Measurements from ENCODE around the gene ACIN1. TPM values are rescaled to one million over a fixed set of nuclear protein-coding genes. Genes with fewer than 3 reads are reported as not detected.

The ACIN1 gene
- total RNA-seq, 1 donor from 2014 or later: 161 TPM

- intact Hi-C loops (cut with DNase I): no loop called here
- Histone ChIP-seq H3K4me1 (peaks cover 13% of the 10 kb centered on the region), H3K36me3 (no peaks in the 10 kb centered on the region), H3K4me3 (no peak overlapping the region), H3K27me3 (no peaks in the 10 kb centered on the region), H3K9me3 (no peaks in the 10 kb centered on the region), H3K27ac (no peak overlapping the region)
- ATAC-seq (no peak), DNase-seq (no peak)
- no peak for TF ChIP-seq CTCF (IDR thresholded peaks at IDR 0.05)
These were observed 22.6 kb upstream of the ACIN1 start for GRCh38 chr14:23117371-23118020.

GRCh38 chr14:23115918-23116317, 21.0 kb upstream of the ACIN1 start:
- Histone ChIP-seq H3K4me1 (peaks cover 13% of the 10 kb centered on the region), H3K36me3 (no peaks in the 10 kb centered on the region), H3K27ac (no peak overlapping the region), H3K4me3 (no peak overlapping the region), H3K9me3 (no peaks in the 10 kb centered on the region), H3K27me3 (no peaks in the 10 kb centered on the region)
- no peak for ATAC-seq
- TF ChIP-seq CTCF (IDR thresholded peaks at IDR 0.05): no peak
- no peak for DNase-seq
- intact Hi-C loops (cut with DNase I): no loop called here

DNA sequence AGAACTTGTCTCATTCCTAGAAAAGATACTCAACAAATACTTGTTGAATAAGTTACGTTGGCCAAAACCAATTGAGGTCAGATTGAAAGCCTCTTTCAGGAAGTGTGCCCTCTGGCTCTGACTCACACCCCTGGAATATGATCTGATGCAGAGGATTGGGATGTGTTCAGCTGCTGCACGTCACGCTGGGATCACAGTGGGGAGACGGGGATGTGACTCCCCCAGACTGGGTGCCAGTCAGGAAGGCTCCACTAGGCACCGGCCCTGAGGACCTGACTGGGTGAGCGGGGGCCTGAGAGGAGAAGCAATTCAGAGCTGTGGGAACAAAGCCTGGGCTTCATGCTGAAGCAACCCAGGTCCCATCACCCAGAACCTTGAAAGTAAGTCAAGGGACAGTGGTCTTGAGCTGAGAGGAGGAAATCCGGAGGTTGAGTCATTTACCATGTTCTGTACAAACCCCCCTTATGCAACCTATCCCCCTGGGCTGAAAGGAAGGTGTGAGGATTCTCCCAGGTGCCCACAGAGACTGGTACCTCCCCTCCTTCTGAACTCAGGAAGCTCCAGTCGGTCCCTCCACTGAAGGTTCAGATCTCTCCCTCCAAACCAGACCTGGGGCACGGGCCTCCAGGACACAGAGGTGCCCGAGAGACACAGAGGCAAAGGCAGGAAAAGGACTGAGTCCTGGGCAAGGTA, 20.2 kb upstream of the ACIN1 start:
- no peak for TF ChIP-seq CTCF (IDR thresholded peaks at IDR 0.05)
- Histone ChIP-seq H3K4me3 (no peak overlapping the region), H3K27me3 (no peaks in the 10 kb centered on the region), H3K36me3 (no peaks in the 10 kb centered on the region), H3K9me3 (no peaks in the 10 kb centered on the region), H3K4me1 (peaks cover 13% of the 10 kb centered on the region), H3K27ac (no peak overlapping the region)
- ATAC-seq: peak; percentile 73
- no peak for DNase-seq
- intact Hi-C loops (cut with DNase I): no loop called here

GRCh38 chr14:23114669-23115038, 19.7 kb upstream of the ACIN1 start:
- H3K36me3 ChIP-seq: no peaks in the 10 kb centered on the region
- ATAC-seq (peak; percentile 26), DNase-seq (no peak)
- no peak overlapping the region for H3K4me3 ChIP-seq
- TF ChIP-seq CTCF (IDR thresholded peaks at IDR 0.05): no peak
- no peak overlapping the region for H3K27ac ChIP-seq
- H3K9me3 ChIP-seq: no peaks in the 10 kb centered on the region
- no peaks in the 10 kb centered on the region for H3K27me3 ChIP-seq
- intact Hi-C loops (cut with DNase I): no loop called here
- peaks cover 13% of the 10 kb centered on the region for H3K4me1 ChIP-seq

DNA sequence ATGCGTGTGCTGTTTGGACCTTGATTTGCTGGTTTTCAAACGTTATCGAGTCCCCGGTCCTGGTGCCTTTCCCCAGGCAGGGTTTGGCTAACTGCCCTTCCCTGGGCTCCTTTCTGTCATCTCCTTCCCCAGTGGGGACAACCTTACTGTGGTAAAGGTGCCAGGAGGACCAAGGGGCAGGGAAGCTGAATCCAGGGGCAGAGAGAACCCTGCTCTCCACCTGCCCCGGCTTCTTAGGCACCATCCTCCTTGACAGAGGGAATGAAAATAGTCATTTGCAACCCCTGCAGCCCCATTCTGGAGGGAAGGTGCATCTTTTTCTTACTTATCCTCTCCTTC, 19.2 kb upstream of the ACIN1 start:
- no peaks in the 10 kb centered on the region for H3K9me3 ChIP-seq
- no peak overlapping the region for H3K4me3 ChIP-seq
- H3K36me3 ChIP-seq: no peaks in the 10 kb centered on the region
- H3K27ac ChIP-seq: no peak overlapping the region
- no peak for TF ChIP-seq CTCF (IDR thresholded peaks at IDR 0.05)
- H3K27me3 ChIP-seq: no peaks in the 10 kb centered on the region
- ATAC-seq (no peak), DNase-seq (no peak)
- intact Hi-C loops (cut with DNase I): no loop called here
- H3K4me1 ChIP-seq: peaks cover 13% of the 10 kb centered on the region
